Stomach (tissue), 9 donors: Measurements from ENCODE around the gene SLAIN2. TPM values are rescaled to one million over a fixed set of nuclear protein-coding genes. Genes with fewer than 3 reads are reported as not detected.
"Not testable (repeated sequence)": the region's sequence is repeated elsewhere in the genome, so short reads cannot be mapped to it uniquely, and the experiment has no call there.

Experiments
- DNase-seq, 2 donors: peaks; one replicate each; pipeline versions ENCODE4 v3.0.0 to v3.0.0-alpha.2; 2013 to 2019
- H3K27ac ChIP-seq, 5 donors: fragments of 200-600 bp in 4 of 5; sonication (generic) in 4 of 5; one replicate each; pipeline ENCODE4 v1.5.1; 2013 to 2019; ENCODE audit warnings: mild to moderate bottlenecking in 1 of 5, moderate library complexity in 1 of 5
- H3K27me3 ChIP-seq, 3 donors: fragments of 200-600 bp; sonication (generic); one replicate each; pipeline ENCODE4 v1.5.1; 2017 to 2019; ENCODE audit warnings: mixed run types in 1 of 3
- H3K36me3 ChIP-seq, 4 donors: fragments of 200-600 bp; sonication (generic); 1 replicate in 3 of 4; 2 replicates in 1 of 4; pipeline ENCODE4 v1.5.1; 2016 to 2019
- H3K4me1 ChIP-seq, 4 donors: fragments of 200-600 bp; sonication (generic); one replicate each; pipeline ENCODE4 v1.5.1; 2016 to 2019
- H3K4me3 ChIP-seq, 4 donors: fragments of 200-600 bp; sonication (generic) in 3 of 4; one replicate each; pipeline ENCODE4 v1.5.1; 2016 to 2019; ENCODE audit warnings: mild to moderate bottlenecking in 1 of 4
- H3K9me3 ChIP-seq, 4 donors: fragments of 200-600 bp; sonication (generic); one replicate each; pipeline ENCODE4 v1.5.1; 2016 to 2019
- CTCF ChIP-seq, 7 experiments: fragments of 450-650 bp in 4 of 7; fragments of 200-600 bp in 3 of 7; sonication (generic) in 3 of 7; IDR thresholded peaks; one replicate each; pipeline ENCODE4 v1.5.1; 2016 to 2019; ENCODE audit warnings: antibody characterized with exemption in 7 of 7, control low read depth in 2 of 7, mild to moderate bottlenecking in 1 of 7
- EP300 ChIP-seq: sonication (generic); formaldehyde crosslinking; IDR thresholded peaks from one replicate; pipeline ENCODE4 v1.6.1; 2017; ENCODE audit warnings: antibody characterized with exemption
- POLR2A ChIP-seq, 4 donors: fragments of 450-650 bp; IDR thresholded peaks; one replicate each; pipeline ENCODE4 v1.6.1; 2016; ENCODE audit warnings: antibody characterized with exemption in 4 of 4, control low read depth in 2 of 4, mild to moderate bottlenecking in 1 of 4, moderate library complexity in 1 of 4
- POLR2AphosphoS5 ChIP-seq, 3 donors: sonication (generic); formaldehyde crosslinking; IDR thresholded peaks; one replicate each; pipeline ENCODE4 v1.6.1; 2016; ENCODE audit warnings: antibody characterized with exemption in 3 of 3
- WGBS, 5 donors: extraction: QIAGEN DNeasy Blood & Tissue Kit in 3 of 5; methylation state at CpG; one replicate each; pipeline versions ENCODE4 v1.1.5 to v1.1.7; 2013 to 2018; 5-methylcytosine and 5-hydroxymethylcytosine counted together
- intact Hi-C: fragments of 100-400 bp; cut with DNase I; formaldehyde crosslinking; loops from one replicate; pipeline ENCODE4 v1.15.1; 2023; ENCODE audit warnings: low total_unique reads
- polyA plus RNA-seq, 3 donors: library from polyadenylated mRNA; stranded (reverse); fragments of 200-250 nt; gene quantifications; one replicate each; pipeline ENCODE4 v1.2.3, GENCODE V29; 2013
- total RNA-seq, 5 donors: library from RNA; depleted of rRNA; stranded (reverse); fragments of >200 nt; gene quantifications; one replicate each; pipeline versions ENCODE4 v1.1.0 to v1.2.3, GENCODE V29; 2014 to 2016
- donor health status: healthy with polysubstance abuse.
- donor health status: Bipolar disorder and iron deficiency.
- donor health status: healthy.

Gene SLAIN2
- total and polyA plus RNA-seq, 8 donors, result 16.7 to 274 (median 34.9) TPM

- Histone ChIP-seq H3K27me3 (no peaks in the 10 kb centered on the region), H3K4me1 (no peaks in the 10 kb centered on the region), H3K27ac (no peak overlapping the region), H3K4me3 (no peak overlapping the region), H3K9me3 (no peaks in the 10 kb centered on the region), H3K36me3 (no peaks in the 10 kb centered on the region)
- intact Hi-C loops, result no loop called here
- DNase-seq, result no peak
- WGBS, 5 donors, result 89 to 98% (median 92%) methylated on average over 2 of the region's 2 CpGs
- no peak for TF ChIP-seq CTCF (IDR thresholded peaks at IDR 0.05)
- no peak for TF ChIP-seq POLR2AphosphoS5 (IDR thresholded peaks at IDR 0.05)
- TF ChIP-seq POLR2A (IDR thresholded peaks at IDR 0.05), result no peak
- TF ChIP-seq EP300, result no peak
Measured at GRCh38 chr4:48308901-48309300, 32.4 kb upstream of the SLAIN2 start.

- H3K36me3 ChIP-seq, result no peaks in the 10 kb centered on the region
- no peak overlapping the region for H3K4me3 ChIP-seq
- 74 to 93% (median 83%) methylated on average over 3 of the region's 3 CpGs for WGBS, 5 donors
- H3K27me3 ChIP-seq, result no peaks in the 10 kb centered on the region
- H3K4me1 ChIP-seq, result peaks cover 0 to 5% (median 0%) of the 10 kb centered on the region in 4 donors
- no peaks in the 10 kb centered on the region for H3K9me3 ChIP-seq
- TF ChIP-seq CTCF (IDR thresholded peaks at IDR 0.05) (no peak), POLR2AphosphoS5 (IDR thresholded peaks at IDR 0.05) (no peak), EP300 (no peak), POLR2A (IDR thresholded peaks at IDR 0.05) (no peak)
- intact Hi-C loops, result no loop called here
- no peak for DNase-seq
- H3K27ac ChIP-seq, result no peak overlapping the region
Measured at GRCh38 chr4:48311896-48312295, 29.4 kb upstream of the SLAIN2 start.

- H3K9me3 ChIP-seq, DNase-seq, H3K4me1 ChIP-seq, H3K27ac ChIP-seq, H3K36me3 ChIP-seq, H3K27me3 ChIP-seq, H3K4me3 ChIP-seq, intact Hi-C loops: not testable (repeated sequence)
Measured at GRCh38 chr4:48314746-48315145, 26.6 kb upstream of the SLAIN2 start.

GRCh38 chr4:48315728-48316630 lies 25.4 kb upstream of the SLAIN2 start:
- Histone ChIP-seq H3K9me3 (no peaks in the 10 kb centered on the region), H3K4me1 (peaks cover 0 to 5% (median 0%) of the 10 kb centered on the region in 4 donors), H3K36me3 (no peaks in the 10 kb centered on the region), H3K27me3 (no peaks in the 10 kb centered on the region), H3K27ac (no peak overlapping the region), H3K4me3 (no peak overlapping the region)
- intact Hi-C loops, result no loop called here
- TF ChIP-seq CTCF (IDR thresholded peaks at IDR 0.05) (peak in 5 of 7 experiments; percentile 33 to 66 (median 53)), POLR2AphosphoS5 (IDR thresholded peaks at IDR 0.05) (peak in 1 of 3 donors; percentile 19), EP300 (no peak)
- WGBS, 5 donors, result 32 to 35% (median 34%) methylated on average over 7 of the region's 7 CpGs
- peak in 1 of 2 donors; percentile 70 for DNase-seq

- DNase-seq, result no peak
- Histone ChIP-seq H3K9me3 (no peaks in the 10 kb centered on the region), H3K27ac (no peak overlapping the region), H3K4me1 (no peaks in the 10 kb centered on the region), H3K4me3 (no peak overlapping the region), H3K36me3 (no peaks in the 10 kb centered on the region), H3K27me3 (no peaks in the 10 kb centered on the region)
- TF ChIP-seq EP300 (no peak), POLR2A (IDR thresholded peaks at IDR 0.05) (no peak), POLR2AphosphoS5 (IDR thresholded peaks at IDR 0.05) (no peak), CTCF (IDR thresholded peaks at IDR 0.05) (no peak)
- intact Hi-C loops, result no loop called here
- 64 to 84% (median 73%) methylated on average over 2 of the region's 2 CpGs for WGBS, 5 donors
Measured at GRCh38 chr4:48321312-48321711, 20.0 kb upstream of the SLAIN2 start.
